GM10248 (cell line): ENCODE results near the gene ABTB1.

Experiments used
- CTCF ChIA-PET: fragments of 300-600 bp; sonication (Branson Sonifier 250); formaldehyde crosslinking; extraction: SDS; loops from one replicate; lab custom pipeline; 2021; ENCODE audit warnings: antibody characterized with exemption; lab: Yijun Ruan, JAX
- POLR2A ChIA-PET: fragments of 350-650 bp; sonication (Branson Sonifier 250); formaldehyde crosslinking; extraction: SDS; loops from one replicate; lab custom pipeline; 2020; ENCODE audit warnings: antibody characterized with exemption; lab: Yijun Ruan, JAX
- DNase-seq: peaks from one replicate; pipeline ENCODE4 v3.0.0; 2012; ENCODE audit errors: extremely low spot score
- CTCF ChIP-seq: IDR thresholded peaks from 2 replicates; pipeline ENCODE4 v1.5.1; 2012; ENCODE audit warnings: mild to moderate bottlenecking, low read depth; ENCODE audit errors: extremely low read depth, missing control alignments, control extremely low read depth

Gene ABTB1

GRCh38 chr3:127710155-127710941 is 37.6 kb downstream of the ABTB1 start:
- DNase-seq = no peak
- CTCF ChIA-PET = interaction anchor here (1.4 kb wide), 1 partner anchor 15 kb away, joined by 5 read pairs; no protein-coding TSS in a partner anchor
- no peak for TF ChIP-seq CTCF
- POLR2A ChIA-PET = no interaction called here

GRCh38 chr3:127711021-127711695 is 38.4 kb downstream of the ABTB1 start:
- no peak for TF ChIP-seq CTCF
- ChIA-PET CTCF (interaction anchor here (0.9 kb wide), 1 partner anchor 14 kb away, joined by 4 read pairs; no protein-coding TSS in a partner anchor), POLR2A (no interaction called here)
- DNase-seq = no peak

GRCh38 chr3:127711896-127712295 is 39.1 kb downstream of the ABTB1 start:
- no peak for DNase-seq
- ChIA-PET POLR2A (no interaction called here), CTCF (interaction anchor here (0.9 kb wide), 1 partner anchor 15 kb away, joined by 4 read pairs; no protein-coding TSS in a partner anchor)
- TF ChIP-seq CTCF = no peak

GRCh38 chr3:127712461-127712860 is 39.7 kb downstream of the ABTB1 start:
- ChIA-PET POLR2A (no interaction called here), CTCF (no interaction called here)
- no peak for DNase-seq
- TF ChIP-seq CTCF = no peak

GRCh38 chr3:127712881-127713771 is 40.4 kb downstream of the ABTB1 start:
- no peak for TF ChIP-seq CTCF

GRCh38 chr3:127714125-127714571 is 41.4 kb downstream of the ABTB1 start:
- no peak for TF ChIP-seq CTCF
- no peak for DNase-seq
- POLR2A ChIA-PET = no interaction called here
- CTCF ChIA-PET = interaction anchor here (1.3 kb wide), 1 partner anchor 10 kb away, joined by 3 read pairs; no protein-coding TSS in a partner anchor

More at GRCh38 chr3:127712881-127713771, 40.4 kb downstream of the ABTB1 start:
- ChIA-PET CTCF (no interaction called here), POLR2A (no interaction called here)
- no peak for DNase-seq
